ENCODE measurements around the gene CRIP2. TPM values are rescaled to one million over a fixed set of nuclear protein-coding genes. Genes with fewer than 3 reads are reported as not detected.

Gene CRIP2
- total RNA-seq, 1 donor from 2014 or later = 71.8 TPM

GRCh38 chr14:105425823-105426247 lies 48.8 kb upstream of the CRIP2 start:
- Histone ChIP-seq H3K4me2 (ENCODE audit: low read length) (no peak overlapping the region), H3K9me3 (ENCODE audit: insufficient read depth, low read depth, low read length) (no peaks in the 10 kb centered on the region), H3K79me2 (ENCODE audit: insufficient read depth, low read length) (peaks cover 93% of the 10 kb centered on the region), H3K36me3 (ENCODE audit: insufficient read depth, low read length) (no peaks in the 10 kb centered on the region), H3K27ac (ENCODE audit: low read depth, low read length) (no peak overlapping the region), H3K27me3 (ENCODE audit: insufficient read depth, low read length) (no peaks in the 10 kb centered on the region), H3K9ac (ENCODE audit: low read length) (no peak overlapping the region), H2AFZ (ENCODE audit: low read depth, low read length) (no peak overlapping the region), H4K20me1 (ENCODE audit: insufficient read depth, low read length) (peaks cover 87% of the 10 kb centered on the region), H3K4me3 (ENCODE audit: insufficient read depth, low read depth, low read length) (no peak overlapping the region), H3K4me1 (ENCODE audit: insufficient read depth, low read length) (peaks cover 17% of the 10 kb centered on the region)
- peaks cover 11% of the 10 kb centered on the region for H3K4me1 Mint-ChIP-seq (ENCODE audit: low read depth, unreplicated experiment)
- TF ChIP-seq, protein P1, sequence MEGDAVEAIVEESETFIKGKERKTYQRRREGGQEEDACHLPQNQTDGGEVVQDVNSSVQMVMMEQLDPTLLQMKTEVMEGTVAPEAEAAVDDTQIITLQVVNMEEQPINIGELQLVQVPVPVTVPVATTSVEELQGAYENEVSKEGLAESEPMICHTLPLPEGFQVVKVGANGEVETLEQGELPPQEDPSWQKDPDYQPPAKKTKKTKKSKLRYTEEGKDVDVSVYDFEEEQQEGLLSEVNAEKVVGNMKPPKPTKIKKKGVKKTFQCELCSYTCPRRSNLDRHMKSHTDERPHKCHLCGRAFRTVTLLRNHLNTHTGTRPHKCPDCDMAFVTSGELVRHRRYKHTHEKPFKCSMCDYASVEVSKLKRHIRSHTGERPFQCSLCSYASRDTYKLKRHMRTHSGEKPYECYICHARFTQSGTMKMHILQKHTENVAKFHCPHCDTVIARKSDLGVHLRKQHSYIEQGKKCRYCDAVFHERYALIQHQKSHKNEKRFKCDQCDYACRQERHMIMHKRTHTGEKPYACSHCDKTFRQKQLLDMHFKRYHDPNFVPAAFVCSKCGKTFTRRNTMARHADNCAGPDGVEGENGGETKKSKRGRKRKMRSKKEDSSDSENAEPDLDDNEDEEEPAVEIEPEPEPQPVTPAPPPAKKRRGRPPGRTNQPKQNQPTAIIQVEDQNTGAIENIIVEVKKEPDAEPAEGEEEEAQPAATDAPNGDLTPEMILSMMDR (IDR thresholded peaks at IDR 0.05; ENCODE audit: insufficient read depth, low read depth, low read length) = no peak
- no peak for TF ChIP-seq EZH2 (IDR thresholded peaks at IDR 0.05; ENCODE audit: insufficient read depth, low read length)
- H3K4me3 Mint-ChIP-seq (ENCODE audit: unreplicated experiment) = no peak overlapping the region
- H3K27me3 Mint-ChIP-seq (ENCODE audit: low read depth, unreplicated experiment) = no peaks in the 10 kb centered on the region
- H3K27ac Mint-ChIP-seq (ENCODE audit: unreplicated experiment) = no peak overlapping the region
- peaks cover under 1% of the 10 kb centered on the region for H3K9me3 Mint-ChIP-seq (ENCODE audit: unreplicated experiment)
- H3K36me3 Mint-ChIP-seq (ENCODE audit: low read depth, unreplicated experiment) = peaks cover 14% of the 10 kb centered on the region
- FAIRE-seq (no peak), DNase-seq (ENCODE audit: low read depth) (no peak)

- no peaks in the 10 kb centered on the region for H3K9me3 ChIP-seq (ENCODE audit: insufficient read depth, low read depth, low read length)
- H3K27ac ChIP-seq (ENCODE audit: low read depth, low read length) = no peak overlapping the region
- Mint-ChIP-seq H3K9me3 (ENCODE audit: unreplicated experiment) (peaks cover 2% of the 10 kb centered on the region), H3K27me3 (ENCODE audit: low read depth, unreplicated experiment) (no peaks in the 10 kb centered on the region), H3K4me1 (ENCODE audit: low read depth, unreplicated experiment) (peaks cover 13% of the 10 kb centered on the region), H3K36me3 (ENCODE audit: low read depth, unreplicated experiment) (peaks cover 20% of the 10 kb centered on the region), H3K4me3 (ENCODE audit: unreplicated experiment) (no peak overlapping the region), H3K27ac (ENCODE audit: unreplicated experiment) (no peak overlapping the region)
- FAIRE-seq (no peak), DNase-seq (ENCODE audit: low read depth) (no peak)
- H3K27me3 ChIP-seq (ENCODE audit: insufficient read depth, low read length) = no peaks in the 10 kb centered on the region
- TF ChIP-seq, protein P1 (IDR thresholded peaks at IDR 0.05; ENCODE audit: insufficient read depth, low read depth, low read length) = no peak
- no peak for TF ChIP-seq EZH2 (IDR thresholded peaks at IDR 0.05; ENCODE audit: insufficient read depth, low read length)
- no peak overlapping the region for H2AFZ ChIP-seq (ENCODE audit: low read depth, low read length)
- no peak overlapping the region for H3K4me2 ChIP-seq (ENCODE audit: low read length)
- H3K79me2 ChIP-seq (ENCODE audit: insufficient read depth, low read length) = peaks cover 93% of the 10 kb centered on the region
- H3K4me3 ChIP-seq (ENCODE audit: insufficient read depth, low read depth, low read length) = no peak overlapping the region
- H3K9ac ChIP-seq (ENCODE audit: low read length) = no peak overlapping the region
- peaks cover 87% of the 10 kb centered on the region for H4K20me1 ChIP-seq (ENCODE audit: insufficient read depth, low read length)
- H3K4me1 ChIP-seq (ENCODE audit: insufficient read depth, low read length) = peaks cover 13% of the 10 kb centered on the region
- no peaks in the 10 kb centered on the region for H3K36me3 ChIP-seq (ENCODE audit: insufficient read depth, low read length)
Observed at GRCh38 chr14:105426416-105427130, 48.0 kb upstream of the CRIP2 start.

DNA sequence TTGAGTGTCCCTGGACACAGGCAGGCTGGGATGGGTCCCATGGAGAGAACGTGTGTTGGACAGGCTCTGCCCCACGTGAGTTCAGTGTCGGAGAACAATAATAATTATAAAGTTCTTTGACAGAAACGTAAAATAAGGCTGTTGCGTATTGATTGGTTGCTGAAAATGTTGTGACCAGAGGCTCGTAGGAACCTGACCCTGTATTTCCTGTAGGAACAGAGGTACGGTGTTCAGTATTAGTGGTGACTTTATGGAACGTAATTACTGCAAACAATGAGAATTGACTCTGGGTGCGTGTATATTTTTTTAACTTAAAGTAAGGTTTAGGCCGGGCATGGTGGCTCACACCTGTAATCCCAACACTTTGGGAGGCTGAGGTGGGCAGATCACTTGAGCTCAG lies 47.2 kb upstream of the CRIP2 start:
- Mint-ChIP-seq H3K27ac (ENCODE audit: unreplicated experiment) (no peak overlapping the region), H3K4me3 (ENCODE audit: unreplicated experiment) (no peak overlapping the region), H3K9me3 (ENCODE audit: unreplicated experiment) (peaks cover 2% of the 10 kb centered on the region), H3K36me3 (ENCODE audit: low read depth, unreplicated experiment) (peaks cover 20% of the 10 kb centered on the region), H3K27me3 (ENCODE audit: low read depth, unreplicated experiment) (no peaks in the 10 kb centered on the region), H3K4me1 (ENCODE audit: low read depth, unreplicated experiment) (peaks cover 10% of the 10 kb centered on the region)
- Histone ChIP-seq H3K9ac (ENCODE audit: low read length) (no peak overlapping the region), H3K4me2 (ENCODE audit: low read length) (no peak overlapping the region), H3K9me3 (ENCODE audit: insufficient read depth, low read depth, low read length) (no peaks in the 10 kb centered on the region), H3K27ac (ENCODE audit: low read depth, low read length) (no peak overlapping the region), H3K27me3 (ENCODE audit: insufficient read depth, low read length) (no peaks in the 10 kb centered on the region), H3K79me2 (ENCODE audit: insufficient read depth, low read length) (peaks cover 91% of the 10 kb centered on the region), H3K36me3 (ENCODE audit: insufficient read depth, low read length) (no peaks in the 10 kb centered on the region), H3K4me1 (ENCODE audit: insufficient read depth, low read length) (peaks cover 10% of the 10 kb centered on the region), H4K20me1 (ENCODE audit: insufficient read depth, low read length) (peaks cover 85% of the 10 kb centered on the region), H2AFZ (ENCODE audit: low read depth, low read length) (no peak overlapping the region), H3K4me3 (ENCODE audit: insufficient read depth, low read depth, low read length) (no peak overlapping the region)
- TF ChIP-seq, protein P1 (IDR thresholded peaks at IDR 0.05; ENCODE audit: insufficient read depth, low read depth, low read length) = no peak
- no peak for TF ChIP-seq EZH2 (IDR thresholded peaks at IDR 0.05; ENCODE audit: insufficient read depth, low read length)
- FAIRE-seq (no peak), DNase-seq (ENCODE audit: low read depth) (no peak)
